Trophoblast cell (in vitro differentiated cells and primary cell): Measurements from ENCODE around the gene NRXN2.

Source experiments
- DNase-seq, 2 donors: peaks; one replicate each; pipeline ENCODE4 v3.0.0-alpha.2; 2016
- H2AFZ ChIP-seq: 2 replicates; pipeline ENCODE4 v1.6.1; 2013; ENCODE audit warnings: low read length, moderate library complexity, mild to moderate bottlenecking; ENCODE audit not compliant: insufficient read depth, poor library complexity
- H2AK5ac ChIP-seq: 2 replicates; pipeline ENCODE4 v1.6.1; 2013; ENCODE audit warnings: mild to moderate bottlenecking, low read length
- H2BK120ac ChIP-seq: 2 replicates; pipeline ENCODE4 v1.6.1; 2013; ENCODE audit warnings: low read length, mild to moderate bottlenecking, moderate library complexity; ENCODE audit not compliant: insufficient read depth, poor library complexity
- H2BK12ac ChIP-seq: 2 replicates; pipeline ENCODE4 v1.6.1; 2013; ENCODE audit warnings: mild to moderate bottlenecking, low read length, moderate library complexity
- H2BK5ac ChIP-seq: 2 replicates; pipeline ENCODE4 v1.6.1; 2013; ENCODE audit warnings: low read length, low read depth, moderate library complexity, mild to moderate bottlenecking; ENCODE audit not compliant: poor library complexity
- H3K14ac ChIP-seq: 2 replicates; pipeline ENCODE4 v1.6.1; 2013; ENCODE audit warnings: mild to moderate bottlenecking, low read length
- H3K18ac ChIP-seq: 2 replicates; pipeline ENCODE4 v1.6.1; 2013; ENCODE audit warnings: mild to moderate bottlenecking, low read length
- H3K23ac ChIP-seq: 2 replicates; pipeline ENCODE4 v1.6.1; 2013; ENCODE audit warnings: low read length
- H3K27ac ChIP-seq: 2 replicates; pipeline ENCODE4 v1.5.1; 2013; ENCODE audit warnings: low read depth, mild to moderate bottlenecking, inconsistent platforms, low read length, moderate library complexity
- H3K27me3 ChIP-seq: 2 replicates; pipeline ENCODE4 v1.6.1; 2013; ENCODE audit warnings: inconsistent platforms, mild to moderate bottlenecking, low read length, moderate library complexity; ENCODE audit not compliant: insufficient read depth
- H3K36me3 ChIP-seq, 2 experiments: 1 replicate in 1 of 2; 2 replicates in 1 of 2; pipeline ENCODE4 v1.6.1; 2013; ENCODE audit warnings: low read length in 2 of 2, mild to moderate bottlenecking in 2 of 2, moderate library complexity in 1 of 2; ENCODE audit not compliant: insufficient read depth in 2 of 2, control insufficient read depth in 1 of 2
- H3K4ac ChIP-seq: 2 replicates; pipeline ENCODE4 v1.6.1; 2013; ENCODE audit warnings: low read depth, mild to moderate bottlenecking, low read length, moderate library complexity
- H3K4me1 ChIP-seq, 2 experiments: 1 replicate in 1 of 2; 2 replicates in 1 of 2; pipeline ENCODE4 v1.6.1; 2013; ENCODE audit warnings: low read length in 2 of 2, mild to moderate bottlenecking in 2 of 2, moderate library complexity in 1 of 2; ENCODE audit not compliant: insufficient read depth in 2 of 2, control insufficient read depth in 1 of 2
- H3K4me2 ChIP-seq: 2 replicates; pipeline ENCODE4 v1.6.1; 2013; ENCODE audit warnings: inconsistent platforms, mild to moderate bottlenecking, low read length, moderate library complexity
- H3K4me3 ChIP-seq: 2 replicates; pipeline ENCODE4 v1.5.1; 2013; ENCODE audit warnings: mild to moderate bottlenecking, low read depth, low read length, inconsistent platforms
- H3K79me1 ChIP-seq: one replicate; pipeline ENCODE4 v1.6.1; 2013; ENCODE audit warnings: low read length
- H3K79me2 ChIP-seq: 2 replicates; pipeline ENCODE4 v1.6.1; 2013; ENCODE audit warnings: low read length, mild to moderate bottlenecking; ENCODE audit not compliant: control insufficient read depth, insufficient read depth, poor library complexity
- H3K9ac ChIP-seq: 2 replicates; pipeline ENCODE4 v1.6.1; 2013; ENCODE audit warnings: mild to moderate bottlenecking, low read length
- H3K9me3 ChIP-seq: 2 replicates; pipeline ENCODE4 v1.6.1; 2013; ENCODE audit warnings: low read depth, mild to moderate bottlenecking, control low read depth, inconsistent platforms, low read length; ENCODE audit not compliant: insufficient read depth
- H4K12ac ChIP-seq: 2 replicates; pipeline ENCODE4 v1.6.1; 2013; ENCODE audit warnings: low read depth, mild to moderate bottlenecking, low read length, moderate library complexity
- H4K8ac ChIP-seq: 2 replicates; pipeline ENCODE4 v1.6.1; 2013; ENCODE audit warnings: low read depth, mild to moderate bottlenecking, low read length, moderate library complexity
- H4K91ac ChIP-seq: one replicate; pipeline ENCODE4 v1.6.1; 2013; ENCODE audit warnings: low read depth, mild to moderate bottlenecking, low read length, moderate library complexity
- WGBS: extraction: QIAGEN DNeasy Blood & Tissue Kit; methylation state at CpG from one replicate; pipeline ENCODE4 v1.1.7; 2013; ENCODE audit warnings: missing lambda C conversion rate; ENCODE audit not compliant: insufficient read length, insufficient coverage; ENCODE audit errors: extremely low coverage; 5-methylcytosine and 5-hydroxymethylcytosine counted together

The NRXN2 gene

GRCh38 chr11:64753380-64754123, 30.6 kb upstream of the NRXN2 start:
- H3K27me3 ChIP-seq, result no peaks in the 10 kb centered on the region
- H3K18ac ChIP-seq, result no peak overlapping the region
- no peak overlapping the region for H2BK12ac ChIP-seq
- H3K23ac ChIP-seq, result no peak overlapping the region
- H3K27ac ChIP-seq, result no peak overlapping the region
- H2AK5ac ChIP-seq, result no peak overlapping the region
- no peak overlapping the region for H3K14ac ChIP-seq
- no peak overlapping the region for H4K12ac ChIP-seq
- no peaks in the 10 kb centered on the region for H3K79me1 ChIP-seq
- no peaks in the 10 kb centered on the region for H3K9me3 ChIP-seq
- no peak overlapping the region for H3K9ac ChIP-seq
- DNase-seq, result no peak
- H2BK120ac ChIP-seq, result no peak overlapping the region
- no peak overlapping the region for H4K8ac ChIP-seq
- H2AFZ ChIP-seq, result no peak overlapping the region
- H3K4ac ChIP-seq, result no peak overlapping the region
- H3K4me1 ChIP-seq, result no peaks in the 10 kb centered on the region
- no peak overlapping the region for H2BK5ac ChIP-seq
- no peak overlapping the region for H3K4me2 ChIP-seq
- no peak overlapping the region for H3K4me3 ChIP-seq
- H3K36me3 ChIP-seq, result no peaks in the 10 kb centered on the region
- H4K91ac ChIP-seq, result no peak overlapping the region
- no CpG with 5 or more reads among the region's 43 CpGs for WGBS
- no peaks in the 10 kb centered on the region for H3K79me2 ChIP-seq

GRCh38 chr11:64753019-64753379, 30.0 kb upstream of the NRXN2 start:
- H2BK120ac ChIP-seq, result no peak overlapping the region
- H3K79me1 ChIP-seq, result no peaks in the 10 kb centered on the region
- no peak overlapping the region for H4K12ac ChIP-seq
- no CpG with 5 or more reads among the region's 7 CpGs for WGBS
- no peak overlapping the region for H3K18ac ChIP-seq
- H3K4me2 ChIP-seq, result no peak overlapping the region
- H3K27me3 ChIP-seq, result no peaks in the 10 kb centered on the region
- no peak overlapping the region for H4K8ac ChIP-seq
- DNase-seq, result no peak
- no peaks in the 10 kb centered on the region for H3K4me1 ChIP-seq
- no peaks in the 10 kb centered on the region for H3K79me2 ChIP-seq
- no peak overlapping the region for H3K4ac ChIP-seq
- no peak overlapping the region for H3K27ac ChIP-seq
- H3K36me3 ChIP-seq, result no peaks in the 10 kb centered on the region
- no peak overlapping the region for H2BK5ac ChIP-seq
- H3K14ac ChIP-seq, result no peak overlapping the region
- no peak overlapping the region for H3K4me3 ChIP-seq
- H2AFZ ChIP-seq, result no peak overlapping the region
- no peak overlapping the region for H3K23ac ChIP-seq
- no peak overlapping the region for H2BK12ac ChIP-seq
- H4K91ac ChIP-seq, result no peak overlapping the region
- H3K9me3 ChIP-seq, result no peaks in the 10 kb centered on the region
- H2AK5ac ChIP-seq, result no peak overlapping the region
- H3K9ac ChIP-seq, result no peak overlapping the region

GRCh38 chr11:64752175-64752970, 29.4 kb upstream of the NRXN2 start:
- Histone ChIP-seq H4K8ac (no peak overlapping the region), H3K9me3 (no peaks in the 10 kb centered on the region), H3K4me3 (no peak overlapping the region), H4K12ac (no peak overlapping the region), H3K27me3 (no peaks in the 10 kb centered on the region), H3K18ac (no peak overlapping the region), H3K9ac (no peak overlapping the region), H3K79me2 (no peaks in the 10 kb centered on the region), H2AK5ac (no peak overlapping the region), H4K91ac (no peak overlapping the region), H3K79me1 (no peaks in the 10 kb centered on the region), H2BK120ac (no peak overlapping the region), H3K4me1 (no peaks in the 10 kb centered on the region), H2BK5ac (no peak overlapping the region), H3K14ac (no peak overlapping the region), H2BK12ac (no peak overlapping the region), H3K36me3 (no peaks in the 10 kb centered on the region), H3K4ac (no peak overlapping the region), H3K23ac (no peak overlapping the region), H3K4me2 (no peak overlapping the region), H2AFZ (no peak overlapping the region), H3K27ac (no peak overlapping the region)
- no CpG with 5 or more reads among the region's 14 CpGs for WGBS
- DNase-seq, result no peak

- Histone ChIP-seq H3K4me2 (no peak overlapping the region), H4K8ac (no peak overlapping the region), H3K18ac (no peak overlapping the region), H4K12ac (no peak overlapping the region), H2AFZ (no peak overlapping the region), H3K79me2 (no peaks in the 10 kb centered on the region), H3K4ac (no peak overlapping the region), H3K9me3 (no peaks in the 10 kb centered on the region), H3K4me3 (no peak overlapping the region), H3K23ac (no peak overlapping the region), H3K27ac (no peak overlapping the region), H2BK5ac (no peak overlapping the region), H3K79me1 (no peaks in the 10 kb centered on the region), H3K27me3 (peaks cover under 1% of the 10 kb centered on the region), H2AK5ac (no peak overlapping the region), H3K9ac (no peak overlapping the region), H3K14ac (no peak overlapping the region), H4K91ac (no peak overlapping the region), H2BK120ac (no peak overlapping the region), H3K36me3 (no peaks in the 10 kb centered on the region), H3K4me1 (no peaks in the 10 kb centered on the region), H2BK12ac (no peak overlapping the region)
- DNase-seq, result no peak
- no CpG with 5 or more reads among the region's 9 CpGs for WGBS
These were observed 28.6 kb upstream of the NRXN2 start for GRCh38 chr11:64751580-64751979.
